Left forelimb (tissue), 1 donor: Measurements from ENCODE around the gene COQ10A.
A peak's percentile ranks its signal among the peaks of the same experiment; 100 is the strongest.
"Not testable (repeated sequence)": the region's sequence is repeated elsewhere in the genome, so short reads cannot be mapped to it uniquely, and the experiment has no call there.

ENCODE experiments used
- DNase-seq: peaks from one replicate; pipeline ENCODE4 v3.0.0-alpha.2; 2018; ENCODE audit warnings: low spot score

The COQ10A gene

GRCh38 chr12:56243731-56244181 lies 23.0 kb upstream of the COQ10A start:
- no peak for DNase-seq

DNA sequence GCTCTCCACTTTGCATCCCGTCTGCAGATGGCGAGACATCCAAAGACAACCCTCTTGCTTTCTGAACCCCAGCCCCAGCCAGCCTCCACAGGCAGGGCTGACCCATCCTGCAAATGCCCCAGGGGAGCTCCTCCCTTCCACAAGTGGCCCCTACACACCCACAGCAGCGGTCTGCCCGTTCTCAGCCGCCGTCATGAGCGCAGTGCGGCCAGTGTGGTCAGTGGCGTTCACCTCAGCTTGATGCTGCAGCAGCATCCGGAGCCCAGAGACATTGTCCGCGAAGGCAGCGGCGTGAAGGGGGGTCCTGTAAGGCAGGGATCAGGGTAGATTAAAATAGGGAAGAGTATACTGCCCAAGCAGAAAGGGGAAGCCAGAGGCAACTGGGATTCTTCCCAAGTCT lies 22.2 kb upstream of the COQ10A start:
- no peak for DNase-seq

- no peak for DNase-seq
Measured at GRCh38 chr12:56247923-56248322, 18.8 kb upstream of the COQ10A start.

DNA sequence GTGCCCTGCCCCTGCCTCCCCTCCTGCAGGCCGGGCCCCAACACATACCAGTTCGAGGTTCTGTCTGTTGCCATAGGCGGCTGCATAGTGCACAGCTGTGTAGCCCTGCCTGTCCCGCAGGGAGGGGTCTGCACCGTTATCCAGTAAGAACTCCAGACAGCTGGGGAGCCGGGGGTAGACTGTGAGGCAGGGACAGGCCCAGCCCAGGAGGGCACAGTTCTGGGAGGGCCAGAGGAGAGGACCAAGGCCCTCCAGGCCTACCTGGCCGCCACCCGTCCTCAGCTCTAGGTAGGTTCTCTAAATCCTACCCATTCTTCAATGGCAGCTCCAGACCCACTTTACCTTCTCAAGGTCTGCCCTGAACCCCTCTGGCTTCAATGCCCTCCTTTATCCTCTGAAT lies 18.0 kb upstream of the COQ10A start:
- DNase-seq: no peak

- no peak for DNase-seq
Measured at GRCh38 chr12:56252649-56253048, 14.1 kb upstream of the COQ10A start.

- DNase-seq: no peak
Measured at GRCh38 chr12:56253091-56253490, 13.7 kb upstream of the COQ10A start.

DNA sequence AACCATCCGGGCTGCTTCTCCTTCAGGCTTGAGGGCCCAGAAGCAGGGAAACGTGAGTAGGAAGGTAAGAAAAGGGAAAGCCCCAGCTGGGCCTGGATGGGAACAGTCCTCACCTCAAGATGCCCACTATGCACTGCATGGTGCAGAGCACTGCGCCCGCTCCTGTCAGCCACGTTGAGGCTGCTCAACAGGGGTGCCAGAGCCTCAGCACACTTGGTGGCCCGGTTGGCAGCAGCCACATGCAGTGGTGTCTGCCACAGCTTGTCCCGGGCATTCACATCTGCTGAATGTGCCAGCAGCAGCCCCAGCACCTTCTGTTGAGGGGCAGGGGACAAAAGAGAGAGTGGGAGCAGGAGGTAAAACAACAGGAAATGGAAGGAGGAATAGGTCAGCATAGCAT lies 11.1 kb upstream of the COQ10A start:
- no peak for DNase-seq

DNA sequence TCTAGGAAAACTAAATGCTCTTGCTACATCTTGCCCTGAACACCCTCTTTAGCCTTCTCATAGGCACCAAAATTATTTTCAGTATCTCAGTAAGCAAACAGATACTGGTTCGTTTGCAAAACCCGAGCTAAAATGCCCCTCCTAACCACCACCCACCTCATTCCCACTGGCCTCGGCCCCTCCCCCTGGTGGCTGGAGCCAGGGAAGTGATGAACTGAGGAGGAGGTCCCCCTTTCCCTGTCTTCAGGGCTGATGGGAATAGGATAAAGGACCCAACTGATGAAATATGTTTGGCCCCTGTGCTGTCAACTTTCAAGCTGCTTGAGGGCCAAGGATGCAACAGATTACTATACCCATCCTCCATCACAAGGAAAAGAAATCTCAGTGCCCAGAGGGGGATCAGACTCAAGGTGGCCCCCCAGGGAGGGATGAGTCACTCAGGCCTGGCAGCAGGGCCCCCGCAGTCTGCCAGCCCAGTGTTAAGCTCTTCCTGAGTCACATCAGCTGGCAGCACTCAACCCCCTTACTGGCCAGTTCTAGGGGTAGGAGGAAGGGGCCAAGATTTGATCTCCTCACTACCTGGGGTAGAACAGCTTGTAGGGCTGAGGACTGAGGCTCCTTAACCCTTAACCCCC lies 10.3 kb upstream of the COQ10A start:
- DNase-seq: no peak

DNA sequence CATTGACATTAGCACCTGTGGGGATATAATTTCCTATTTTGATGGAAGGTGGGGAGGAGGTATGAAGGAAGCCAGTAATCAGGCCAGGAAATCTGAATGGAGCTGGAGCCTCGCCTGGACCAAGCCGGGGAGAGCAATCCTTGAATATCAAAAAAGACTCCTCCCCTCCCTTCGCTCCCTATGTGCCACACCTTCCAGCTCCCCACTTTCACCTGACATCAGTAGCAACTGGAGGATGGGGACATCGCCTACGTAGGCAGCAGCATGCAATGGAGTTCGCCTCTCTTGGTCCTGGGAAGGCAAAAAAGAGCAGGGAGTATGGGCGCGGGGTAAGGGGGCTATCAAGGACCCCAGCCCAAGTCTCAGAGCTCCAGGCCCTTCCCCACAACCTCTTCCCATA lies 9.7 kb upstream of the COQ10A start:
- DNase-seq: no peak

- DNase-seq: no peak
Measured at GRCh38 chr12:56257491-56258067, 9.2 kb upstream of the COQ10A start.

GRCh38 chr12:56258068-56258819 lies 8.5 kb upstream of the COQ10A start, which contains the start of gene ANKRD52:
TSS of gene ANKRD52 (minus strand) at chr12:56258384. CDS start at chr12:56258269, 115 bp downstream.
- DNase-seq: peak; percentile 92

GRCh38 chr12:56258820-56259183 lies 7.9 kb upstream of the COQ10A start:
- DNase-seq: no peak

DNA sequence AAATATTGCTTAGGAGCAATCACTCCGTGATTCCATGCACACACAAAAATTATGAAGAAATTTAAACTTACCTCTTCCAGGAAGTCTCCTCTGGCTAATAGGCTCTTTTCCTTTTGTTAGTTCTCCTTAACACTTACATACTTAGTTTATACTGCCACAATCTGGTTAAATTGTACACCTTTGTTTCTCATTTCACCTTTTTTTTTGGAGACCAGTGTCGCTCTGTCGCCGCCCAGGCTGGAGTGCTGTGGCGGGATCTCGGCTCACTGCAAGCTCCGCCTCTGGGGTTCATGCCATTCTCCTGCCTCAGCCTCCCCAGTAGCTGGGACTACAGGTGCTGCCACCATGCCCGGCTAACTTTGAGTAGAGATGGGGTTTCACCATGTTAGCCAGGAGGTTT lies 6.4 kb upstream of the COQ10A start:
- no peak for DNase-seq

GRCh38 chr12:56260921-56261320 lies 5.8 kb upstream of the COQ10A start:
- no peak for DNase-seq

DNA sequence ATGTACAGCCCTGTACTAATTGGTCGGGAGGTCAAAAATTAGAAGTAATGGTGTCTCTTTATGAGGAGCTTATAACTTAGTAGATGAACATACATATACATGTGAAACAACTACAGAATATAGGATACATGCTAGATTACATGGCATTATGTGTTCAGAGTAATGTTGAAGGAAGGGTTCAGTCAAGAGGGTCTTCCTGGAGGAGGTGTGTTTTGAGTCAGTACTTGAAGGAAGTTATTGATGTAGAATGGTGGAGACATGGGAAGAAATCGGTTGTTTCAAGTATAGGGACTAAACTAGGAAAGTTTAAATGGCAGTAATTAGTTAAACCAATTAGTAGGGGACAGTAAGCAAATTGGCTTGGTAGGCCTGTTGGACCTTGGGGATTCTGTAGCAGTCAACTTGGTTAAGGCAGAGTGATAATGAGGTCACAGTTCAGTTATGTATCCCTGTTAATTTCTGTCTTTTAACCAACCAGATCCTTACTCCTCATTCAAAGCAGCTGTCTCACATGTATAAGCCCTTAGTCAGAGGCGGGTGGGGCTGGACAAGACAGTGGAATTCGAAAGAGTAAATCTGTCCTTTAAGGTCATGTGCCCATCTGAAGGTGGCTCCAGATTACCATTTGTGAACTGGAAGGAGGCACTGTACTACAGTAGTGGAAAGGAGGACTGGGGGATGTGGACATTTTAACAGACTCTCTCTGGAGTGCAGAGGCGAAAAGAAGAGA lies 5.1 kb upstream of the COQ10A start:
- no peak for DNase-seq

DNA sequence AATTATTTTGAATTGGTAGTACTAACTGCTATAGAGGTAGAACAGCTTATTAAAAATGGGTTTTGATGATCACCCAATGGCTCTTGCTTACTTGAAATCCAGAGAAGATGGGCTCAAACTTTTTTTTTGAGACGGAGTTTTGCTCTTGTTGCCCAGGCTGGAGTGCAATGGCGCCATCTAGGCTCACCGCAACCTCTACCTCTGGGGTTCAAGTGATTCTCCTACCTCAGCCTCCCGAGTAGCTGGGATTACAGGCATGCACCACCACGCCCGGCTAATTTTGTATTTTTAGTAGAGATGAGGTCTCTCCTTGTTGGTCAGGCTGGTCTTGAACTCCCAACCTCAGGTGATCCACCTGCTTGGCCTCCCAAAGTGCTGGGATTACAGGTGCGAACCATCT lies 3.8 kb upstream of the COQ10A start:
- DNase-seq: not testable (repeated sequence)

DNA sequence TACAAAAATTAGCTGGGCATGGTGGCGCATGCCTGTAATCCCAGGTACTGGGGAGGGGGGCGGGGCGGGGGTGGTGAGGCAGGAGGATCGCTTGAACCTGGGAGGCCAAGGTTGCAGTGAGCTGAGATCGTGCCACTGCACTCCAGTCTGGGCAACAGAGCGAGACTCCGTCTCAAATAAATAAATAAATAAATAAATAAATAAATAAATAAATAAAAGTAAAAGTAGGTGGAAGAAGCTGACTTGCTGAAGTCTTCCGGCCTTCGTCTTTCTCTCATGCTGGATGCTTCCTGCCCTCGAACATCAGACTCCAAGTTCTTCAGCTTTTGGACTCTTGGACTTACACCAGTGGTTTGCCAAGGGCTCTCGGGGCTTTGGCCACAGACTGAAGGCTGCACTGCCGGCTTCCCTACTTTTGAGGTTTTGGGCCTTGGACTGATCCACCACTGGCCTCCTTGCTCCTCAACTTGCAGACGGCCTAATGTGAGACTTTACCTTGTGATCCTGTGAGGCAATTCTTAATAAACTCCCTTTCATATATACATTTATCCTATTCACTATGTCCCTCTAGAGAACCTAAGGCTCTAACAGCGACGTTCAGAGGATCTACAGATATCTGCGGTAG lies 562 bp upstream of the COQ10A start:
- DNase-seq: not testable (repeated sequence)

- no peak for DNase-seq
Measured at GRCh38 chr12:56267443-56268071, 815 bp downstream of the COQ10A start.

- DNase-seq: no peak
Measured at GRCh38 chr12:56271031-56271430, 4.3 kb downstream of the COQ10A start.

DNA sequence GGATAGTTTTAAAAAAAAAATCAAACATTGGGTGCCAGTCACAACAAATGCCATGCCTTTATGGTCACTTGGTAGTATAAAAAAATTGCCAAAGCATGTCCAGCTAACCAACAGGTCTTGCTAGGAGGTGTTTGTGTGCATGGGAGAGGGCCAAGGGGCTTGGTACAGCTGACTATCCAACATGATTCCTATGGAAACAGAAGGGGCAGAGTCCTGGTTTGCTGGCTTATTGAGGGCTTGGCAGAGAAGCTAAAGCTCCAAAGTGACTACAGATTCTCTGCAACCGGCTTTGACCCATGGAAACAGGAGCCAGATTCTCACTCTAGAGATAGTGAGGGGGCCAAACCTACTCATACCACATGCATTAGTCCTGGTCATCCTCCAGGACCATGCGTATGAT lies 5.7 kb downstream of the COQ10A start:
- DNase-seq: not testable (repeated sequence)

DNA sequence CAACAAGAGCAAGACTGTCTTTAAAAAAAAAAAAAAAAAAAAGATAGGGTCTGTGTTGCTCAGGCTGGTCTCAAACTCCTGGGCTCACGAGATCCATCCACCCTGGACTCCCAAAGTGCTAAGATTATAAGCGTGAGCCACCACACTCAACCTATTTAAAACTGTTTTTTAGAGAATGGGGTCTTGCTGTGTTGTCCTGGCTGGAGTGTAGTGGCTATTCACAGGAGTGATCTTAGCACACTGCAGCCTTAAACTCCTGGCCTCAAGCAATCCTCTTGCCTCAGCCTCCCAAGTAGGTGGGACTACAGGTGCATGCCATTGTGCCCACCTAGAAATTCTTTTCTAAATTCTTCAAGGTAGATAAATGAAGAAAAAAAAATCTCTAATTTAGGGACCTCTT lies 7.6 kb downstream of the COQ10A start:
- DNase-seq: no peak

GRCh38 chr12:56278905-56279304 lies 12.2 kb downstream of the COQ10A start:
- DNase-seq: no peak
